Gastrocnemius medialis (tissue), 4 donors: ENCODE data around the gene IAH1. TPM values are rescaled to one million over a fixed set of nuclear protein-coding genes. Genes with fewer than 3 reads are reported as not detected.

ENCODE experiments used
- ATAC-seq, 2 donors: fragments of 150-250 bp; one replicate each; pipeline ENCODE4 v1.9.1; 2016
- DNase-seq, 2 donors: peaks; one replicate each; pipeline ENCODE4 v3.0.0-alpha.2; 2019
- H3K27ac ChIP-seq, 4 donors: fragments of 200-600 bp; sonication (generic); 1 replicate in 1 of 4; 2 replicates in 3 of 4; pipeline ENCODE4 v1.5.1; 2016 to 2018; ENCODE audit warnings: mild to moderate bottlenecking in 2 of 4, moderate library complexity in 1 of 4
- H3K27me3 ChIP-seq, 3 donors: fragments of 200-600 bp; sonication (generic) in 2 of 3; 1 replicate in 1 of 3; 2 replicates in 2 of 3; pipeline versions ENCODE4 v1.5.1 to v1.6.0; 2016 to 2019; ENCODE audit warnings: mild to moderate bottlenecking in 1 of 3, moderate library complexity in 1 of 3
- H3K36me3 ChIP-seq, 2 donors: fragments of 200-600 bp; sonication (generic) in 1 of 2; one replicate each; pipeline ENCODE4 v1.5.1; 2017 to 2018
- H3K4me1 ChIP-seq, 2 donors: fragments of 200-600 bp; sonication (generic) in 1 of 2; one replicate each; pipeline ENCODE4 v1.5.1; 2016 to 2017; ENCODE audit warnings: mild to moderate bottlenecking in 2 of 2
- H3K4me3 ChIP-seq, 4 donors: fragments of 200-600 bp; sonication (generic) in 3 of 4; 1 replicate in 1 of 4; 2 replicates in 3 of 4; pipeline ENCODE4 v1.5.1; 2016 to 2019; ENCODE audit warnings: mild to moderate bottlenecking in 2 of 4
- H3K9me3 ChIP-seq, 3 donors: fragments of 200-600 bp; sonication (generic) in 2 of 3; 1 replicate in 1 of 3; 2 replicates in 2 of 3; pipeline ENCODE4 v1.5.1; 2016 to 2019
- POLR2A ChIP-seq, 2 donors: fragments of 450-650 bp; IDR thresholded peaks; one replicate each; pipeline ENCODE4 v1.6.1; 2017; ENCODE audit warnings: antibody characterized with exemption in 2 of 2, mild to moderate bottlenecking in 2 of 2, moderate library complexity in 2 of 2
- in situ Hi-C, 4 donors: fragments of 200-750 bp; cut with MboI; loops; one replicate each; pipeline versions ENCODE4 v1.15.0 to v1.8.0; 2017; ENCODE audit warnings: low sequenced_read_pairs in 4 of 4
- intact Hi-C: fragments of 100-400 bp; cut with DNase I; formaldehyde crosslinking; loops from one replicate; pipeline ENCODE4 v1.15.1; 2023; ENCODE audit warnings: low total_unique reads
- total RNA-seq, 4 donors: library from RNA; depleted of rRNA; stranded (reverse); fragments of >200 nt; gene quantifications; one replicate each; pipeline versions ENCODE4 v1.1.0 to v1.2.3, GENCODE V29; 2016
- TF ChIP-seq, protein P1 (sequence below), 5 experiments: fragments of 450-650 bp in 3 of 5; fragments of 200-600 bp in 2 of 5; sonication (generic) in 2 of 5; IDR thresholded peaks in 4 of 5; conservative IDR thresholded peaks in 1 of 5; 1 replicate in 4 of 5; 2 replicates in 1 of 5; pipeline ENCODE4 v1.5.1; 2016 to 2019; ENCODE audit warnings: antibody characterized with exemption in 5 of 5, mild to moderate bottlenecking in 3 of 5, moderate library complexity in 3 of 5

IAH1 gene
- total RNA-seq, 4 donors from 2014 or later: 15.8 to 45.9 (median 38.6) TPM

DNA sequence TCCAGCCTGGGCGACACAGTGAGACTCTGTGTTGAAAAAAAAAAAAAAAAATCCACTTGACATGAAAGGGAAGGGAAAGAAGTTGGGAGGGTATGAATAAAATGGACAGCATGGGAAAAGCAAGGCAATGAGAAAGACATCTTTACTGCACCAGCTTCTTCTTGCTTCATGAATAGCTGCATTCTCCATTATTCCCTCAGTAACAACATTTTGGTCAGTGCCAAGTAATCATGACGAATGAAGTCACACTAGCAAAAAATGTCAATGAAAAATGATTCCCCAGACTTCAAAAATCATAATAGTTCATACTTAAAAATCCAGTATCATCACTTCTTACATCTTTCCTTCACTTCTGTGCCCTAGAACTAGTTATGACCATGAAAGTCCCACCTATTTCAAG lies 50.9 kb downstream of the IAH1 start:
- Histone ChIP-seq H3K9me3 (no peaks in the 10 kb centered on the region), H3K27me3 (no peaks in the 10 kb centered on the region), H3K36me3 (peaks cover 0 to 67% of the 10 kb centered on the region in 2 donors), H3K4me1 (no peaks in the 10 kb centered on the region), H3K27ac (no peak overlapping the region), H3K4me3 (no peak overlapping the region)
- intact Hi-C loops: no loop called here
- ATAC-seq: no peak
- no peak for TF ChIP-seq POLR2A (IDR thresholded peaks at IDR 0.05)
- TF ChIP-seq, protein P1, sequence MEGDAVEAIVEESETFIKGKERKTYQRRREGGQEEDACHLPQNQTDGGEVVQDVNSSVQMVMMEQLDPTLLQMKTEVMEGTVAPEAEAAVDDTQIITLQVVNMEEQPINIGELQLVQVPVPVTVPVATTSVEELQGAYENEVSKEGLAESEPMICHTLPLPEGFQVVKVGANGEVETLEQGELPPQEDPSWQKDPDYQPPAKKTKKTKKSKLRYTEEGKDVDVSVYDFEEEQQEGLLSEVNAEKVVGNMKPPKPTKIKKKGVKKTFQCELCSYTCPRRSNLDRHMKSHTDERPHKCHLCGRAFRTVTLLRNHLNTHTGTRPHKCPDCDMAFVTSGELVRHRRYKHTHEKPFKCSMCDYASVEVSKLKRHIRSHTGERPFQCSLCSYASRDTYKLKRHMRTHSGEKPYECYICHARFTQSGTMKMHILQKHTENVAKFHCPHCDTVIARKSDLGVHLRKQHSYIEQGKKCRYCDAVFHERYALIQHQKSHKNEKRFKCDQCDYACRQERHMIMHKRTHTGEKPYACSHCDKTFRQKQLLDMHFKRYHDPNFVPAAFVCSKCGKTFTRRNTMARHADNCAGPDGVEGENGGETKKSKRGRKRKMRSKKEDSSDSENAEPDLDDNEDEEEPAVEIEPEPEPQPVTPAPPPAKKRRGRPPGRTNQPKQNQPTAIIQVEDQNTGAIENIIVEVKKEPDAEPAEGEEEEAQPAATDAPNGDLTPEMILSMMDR (IDR thresholded peaks at IDR 0.05 in 4 of 5, conservative IDR thresholded peaks at IDR 0.05 in 1 of 5): no peak
- in situ Hi-C loops: no loop called here
- DNase-seq: no peak

DNA sequence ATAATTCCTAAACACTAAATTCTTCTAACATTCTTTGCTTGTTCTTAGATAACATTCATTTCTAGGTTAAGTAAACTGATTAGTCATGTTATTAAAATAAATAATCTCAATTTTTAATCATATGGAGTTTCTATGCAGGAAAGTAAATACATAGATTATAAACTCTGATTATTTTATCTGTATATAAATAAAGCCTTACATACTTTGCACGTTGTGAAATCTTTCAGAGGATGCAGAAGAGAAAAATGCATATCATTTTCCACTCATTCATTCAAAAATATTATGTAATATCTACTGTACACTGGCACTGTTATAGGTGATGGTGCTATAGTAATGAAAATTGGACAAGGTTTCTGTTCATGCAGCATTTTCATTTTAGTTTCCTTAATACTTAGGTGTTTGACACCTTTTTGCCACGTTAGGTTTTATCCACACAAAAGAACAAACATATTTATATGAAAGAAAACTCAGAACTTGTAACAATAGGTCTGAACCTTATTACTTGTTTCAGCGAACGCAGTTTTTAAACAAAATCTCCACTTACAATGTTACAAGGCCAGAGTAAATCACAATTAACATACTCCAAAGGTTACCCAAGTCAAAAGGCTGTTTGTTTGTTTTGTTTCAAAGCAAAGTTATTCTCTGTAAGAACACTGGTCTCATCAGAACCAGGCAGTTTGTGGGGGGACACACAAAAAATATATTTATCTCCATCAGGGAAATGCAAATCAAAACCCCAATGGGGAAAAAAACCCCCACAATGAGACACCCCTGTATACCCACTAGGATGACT lies 53.8 kb downstream of the IAH1 start:
- H3K9me3 ChIP-seq: no peaks in the 10 kb centered on the region
- intact Hi-C loops (no loop called here), in situ Hi-C loops (no loop called here)
- H3K27ac ChIP-seq: no peak overlapping the region
- H3K36me3 ChIP-seq: peaks cover 0 to 49% of the 10 kb centered on the region in 2 donors
- H3K4me3 ChIP-seq: no peak overlapping the region
- ATAC-seq: no peak
- no peak for DNase-seq
- no peaks in the 10 kb centered on the region for H3K4me1 ChIP-seq
- no peaks in the 10 kb centered on the region for H3K27me3 ChIP-seq
- TF ChIP-seq, protein P1 (IDR thresholded peaks at IDR 0.05 in 4 of 5, conservative IDR thresholded peaks at IDR 0.05 in 1 of 5): no peak
- no peak for TF ChIP-seq POLR2A (IDR thresholded peaks at IDR 0.05)

DNA sequence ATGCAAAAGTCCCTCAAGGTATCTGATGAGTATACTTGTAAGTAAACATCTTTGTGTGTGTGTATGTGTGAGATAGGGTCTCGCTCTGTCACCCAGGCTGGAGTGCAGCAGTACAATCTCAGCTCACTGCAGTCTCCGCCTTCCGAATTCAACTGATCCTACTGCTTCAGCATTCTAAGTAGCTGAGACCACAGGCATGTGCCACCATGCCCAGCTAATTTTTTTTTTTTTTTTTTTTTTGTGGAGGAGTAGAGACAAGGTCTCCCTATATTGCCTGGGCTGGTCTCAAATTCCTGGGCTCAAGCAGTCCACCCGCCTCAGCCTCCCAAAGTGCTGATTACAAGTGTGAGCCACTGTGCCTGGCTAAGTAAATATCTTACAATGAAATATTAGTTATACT lies 58.1 kb downstream of the IAH1 start:
- no peak for TF ChIP-seq POLR2A (IDR thresholded peaks at IDR 0.05)
- TF ChIP-seq, protein P1 (IDR thresholded peaks at IDR 0.05 in 4 of 5, conservative IDR thresholded peaks at IDR 0.05 in 1 of 5): no peak
- ATAC-seq (no peak), DNase-seq (no peak)
- Histone ChIP-seq H3K36me3 (peaks cover 0 to 30% of the 10 kb centered on the region in 2 donors), H3K27ac (no peak overlapping the region), H3K9me3 (no peaks in the 10 kb centered on the region), H3K4me1 (no peaks in the 10 kb centered on the region), H3K27me3 (no peaks in the 10 kb centered on the region), H3K4me3 (no peak overlapping the region)
- in situ Hi-C loops: no loop called here
- intact Hi-C loops: no loop called here

DNA sequence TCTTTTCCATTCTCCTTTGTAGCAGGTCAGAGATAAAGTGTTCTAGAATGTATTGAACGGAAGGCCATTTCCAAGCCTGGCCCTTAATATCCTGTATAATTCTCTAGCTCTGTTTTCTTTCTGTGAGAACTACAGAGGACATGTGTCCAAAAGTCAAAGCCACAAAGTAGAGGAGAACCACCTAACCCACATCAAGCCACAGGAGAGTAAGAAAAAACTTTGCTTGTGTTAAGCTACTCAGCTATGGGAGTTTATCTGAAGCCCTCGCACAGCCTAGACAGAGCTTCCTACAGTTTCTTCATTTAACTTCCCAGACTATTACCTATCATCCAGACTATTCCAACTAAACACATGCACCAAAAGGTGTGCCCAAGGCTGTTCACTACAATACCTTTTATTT lies 59.3 kb downstream of the IAH1 start:
- Histone ChIP-seq H3K9me3 (no peaks in the 10 kb centered on the region), H3K36me3 (peaks cover 0 to 24% of the 10 kb centered on the region in 2 donors), H3K27me3 (no peaks in the 10 kb centered on the region), H3K4me1 (peaks cover 0 to 7% of the 10 kb centered on the region in 2 donors), H3K4me3 (no peak overlapping the region), H3K27ac (no peak overlapping the region)
- TF ChIP-seq POLR2A (IDR thresholded peaks at IDR 0.05): no peak
- TF ChIP-seq, protein P1 (IDR thresholded peaks at IDR 0.05 in 4 of 5, conservative IDR thresholded peaks at IDR 0.05 in 1 of 5): no peak
- in situ Hi-C loops (no loop called here), intact Hi-C loops (no loop called here)
- ATAC-seq (no peak), DNase-seq (no peak)
